Measurements from ENCODE around the gene ELOVL5.
"Not testable (repeated sequence)": the region's sequence is repeated elsewhere in the genome, so short reads cannot be mapped to it uniquely, and the experiment has no call there.

Gene ELOVL5

GRCh38 chr6:53310771-53311585 lies 37.8 kb downstream of the ELOVL5 start:
- no peak for TF ChIP-seq CTCF (IDR thresholded peaks at IDR 0.05; ENCODE audit: low read depth, low read length)
- H3K4me3 ChIP-seq (ENCODE audit: low read depth, low read length): no peak overlapping the region

GRCh38 chr6:53309901-53310300 lies 38.8 kb downstream of the ELOVL5 start:
- TF ChIP-seq CTCF (IDR thresholded peaks at IDR 0.05; ENCODE audit: low read depth, low read length): no peak
- H3K4me3 ChIP-seq (ENCODE audit: low read depth, low read length): no peak overlapping the region

- no peak overlapping the region for H3K4me3 ChIP-seq (ENCODE audit: low read depth, low read length)
- no peak for TF ChIP-seq CTCF (IDR thresholded peaks at IDR 0.05; ENCODE audit: low read depth, low read length)
These were observed 39.5 kb downstream of the ELOVL5 start for GRCh38 chr6:53309059-53309900.

GRCh38 chr6:53306819-53307347 lies 41.9 kb downstream of the ELOVL5 start:
- no peak overlapping the region for H3K4me3 ChIP-seq (ENCODE audit: low read depth, low read length)
- no peak for TF ChIP-seq CTCF (IDR thresholded peaks at IDR 0.05; ENCODE audit: low read depth, low read length)

- H3K4me3 ChIP-seq (ENCODE audit: low read depth, low read length): not testable (repeated sequence)
These were observed 42.5 kb downstream of the ELOVL5 start for GRCh38 chr6:53306217-53306616.

- not testable (repeated sequence) for H3K4me3 ChIP-seq (ENCODE audit: low read depth, low read length)
These were observed 43.2 kb downstream of the ELOVL5 start for GRCh38 chr6:53305506-53306005.

- not testable (repeated sequence) for H3K4me3 ChIP-seq (ENCODE audit: low read depth, low read length)
These were observed 43.8 kb downstream of the ELOVL5 start for GRCh38 chr6:53304953-53305352.

GRCh38 chr6:53302678-53303360 lies 45.9 kb downstream of the ELOVL5 start:
- no peak for TF ChIP-seq CTCF (IDR thresholded peaks at IDR 0.05; ENCODE audit: low read depth, low read length)
- H3K4me3 ChIP-seq (ENCODE audit: low read depth, low read length): peak overlapping the region; percentile 38

Measured in WI38 (cell line).